Measurements from ENCODE around the gene SMLR1.

Gene SMLR1

GRCh38 chr6:130837067-130837466 is 9.9 kb downstream of the SMLR1 start:
- Mint-ChIP-seq H3K9me3 (ENCODE audit: low read depth) (no peaks in the 10 kb centered on the region), H3K4me1 (ENCODE audit: low read depth) (no peaks in the 10 kb centered on the region), H3K36me3 (peaks cover 2% of the 10 kb centered on the region), H3K27me3 (no peaks in the 10 kb centered on the region), H3K27ac (no peak overlapping the region), H3K4me3 (no peak overlapping the region)

DNA sequence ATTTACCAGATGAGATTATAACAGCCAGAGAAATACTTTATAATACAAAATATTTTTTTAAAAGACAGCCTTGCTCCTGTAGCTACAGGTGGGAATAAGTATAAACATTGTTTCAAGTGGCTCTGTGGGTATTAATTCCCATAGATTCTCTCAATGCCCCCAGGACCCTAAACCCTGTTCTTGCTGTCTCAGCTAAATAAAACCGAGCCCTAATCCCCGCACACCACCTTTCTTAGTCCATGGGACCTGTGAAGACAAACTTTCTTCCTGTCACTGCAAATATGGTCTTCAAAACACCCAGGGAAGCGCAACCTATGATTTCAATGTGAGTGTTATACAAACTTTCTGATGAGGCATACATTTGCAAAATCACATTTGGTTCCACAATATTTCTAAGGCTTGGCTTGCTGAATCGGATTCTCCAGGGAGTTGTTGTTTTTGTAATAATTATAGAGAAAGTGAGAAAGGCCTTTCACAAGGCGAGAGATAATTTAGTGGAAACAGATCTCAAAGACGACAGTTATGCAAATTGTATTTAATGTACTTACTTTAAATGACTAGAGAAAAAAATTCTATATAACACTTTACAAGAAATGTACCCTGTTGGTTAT is 11.1 kb downstream of the SMLR1 start:
- no peaks in the 10 kb centered on the region for H3K36me3 Mint-ChIP-seq

DNA sequence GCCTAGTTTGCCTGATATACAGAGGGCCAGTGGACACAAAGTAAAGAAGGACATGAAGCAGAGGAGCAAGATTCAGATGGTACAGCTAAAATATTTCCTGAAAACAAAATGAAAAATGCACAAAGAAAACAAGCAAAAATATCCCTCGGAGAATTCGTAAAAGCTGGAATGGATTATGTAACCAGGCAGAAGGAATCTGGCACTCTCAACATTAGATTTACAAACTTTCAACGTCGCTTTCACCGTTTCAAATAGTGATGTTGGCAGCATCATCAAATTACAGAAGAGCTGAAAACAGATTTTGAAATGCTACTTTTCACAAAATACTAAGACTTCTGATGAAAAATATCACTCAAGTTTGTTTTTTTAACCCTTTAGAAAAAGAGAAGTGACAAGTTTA is 11.7 kb downstream of the SMLR1 start:
- Mint-ChIP-seq H3K27me3 (no peaks in the 10 kb centered on the region), H3K9me3 (ENCODE audit: low read depth) (no peaks in the 10 kb centered on the region), H3K27ac (no peak overlapping the region), H3K4me3 (no peak overlapping the region), H3K4me1 (ENCODE audit: low read depth) (no peaks in the 10 kb centered on the region), H3K36me3 (no peaks in the 10 kb centered on the region)

More for the DNA sequence above, 11.1 kb downstream of the SMLR1 start:
- Mint-ChIP-seq H3K4me3 (no peak overlapping the region), H3K27ac (no peak overlapping the region), H3K9me3 (ENCODE audit: low read depth) (no peaks in the 10 kb centered on the region), H3K27me3 (no peaks in the 10 kb centered on the region), H3K4me1 (ENCODE audit: low read depth) (no peaks in the 10 kb centered on the region)

DNA sequence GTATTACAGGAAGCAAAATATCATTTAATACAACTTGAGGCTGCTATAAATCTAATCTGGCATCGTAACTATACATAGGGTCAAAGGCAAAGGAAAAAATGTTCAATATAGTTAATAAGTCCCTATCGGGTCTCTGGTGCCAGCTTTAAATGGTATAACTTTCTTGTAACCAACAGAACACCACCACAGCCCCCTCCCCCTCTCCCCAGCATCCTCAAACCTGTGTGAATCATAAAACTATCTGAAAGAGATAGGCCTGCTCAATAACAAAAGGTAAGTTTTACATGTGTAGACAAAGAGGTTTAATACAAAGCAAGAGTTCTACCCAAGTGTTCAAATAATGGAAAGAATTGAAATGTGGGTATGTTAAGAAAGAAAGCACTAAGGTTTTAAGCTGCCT is 12.2 kb downstream of the SMLR1 start:
- no peaks in the 10 kb centered on the region for H3K9me3 Mint-ChIP-seq (ENCODE audit: low read depth)
- no peak overlapping the region for H3K4me3 Mint-ChIP-seq
- H3K27ac Mint-ChIP-seq: no peak overlapping the region
- H3K27me3 Mint-ChIP-seq: no peaks in the 10 kb centered on the region
- no peaks in the 10 kb centered on the region for H3K36me3 Mint-ChIP-seq
- H3K4me1 Mint-ChIP-seq (ENCODE audit: low read depth): no peaks in the 10 kb centered on the region

- Mint-ChIP-seq H3K36me3 (no peaks in the 10 kb centered on the region), H3K27ac (no peak overlapping the region), H3K9me3 (ENCODE audit: low read depth) (no peaks in the 10 kb centered on the region), H3K27me3 (no peaks in the 10 kb centered on the region), H3K4me3 (no peak overlapping the region), H3K4me1 (ENCODE audit: low read depth) (no peaks in the 10 kb centered on the region)
Observed at GRCh38 chr6:130840050-130840449, 12.8 kb downstream of the SMLR1 start.

- no peak overlapping the region for H3K27ac Mint-ChIP-seq
- H3K27me3 Mint-ChIP-seq: no peaks in the 10 kb centered on the region
- H3K4me3 Mint-ChIP-seq: no peak overlapping the region
- no peaks in the 10 kb centered on the region for H3K9me3 Mint-ChIP-seq (ENCODE audit: low read depth)
- no peaks in the 10 kb centered on the region for H3K36me3 Mint-ChIP-seq
- H3K4me1 Mint-ChIP-seq (ENCODE audit: low read depth): no peaks in the 10 kb centered on the region
Observed at GRCh38 chr6:130841128-130841728, 14.0 kb downstream of the SMLR1 start.

- H3K36me3 Mint-ChIP-seq: no peaks in the 10 kb centered on the region
- H3K27ac Mint-ChIP-seq: no peak overlapping the region
- no peak overlapping the region for H3K4me3 Mint-ChIP-seq
- H3K9me3 Mint-ChIP-seq (ENCODE audit: low read depth): no peaks in the 10 kb centered on the region
- H3K4me1 Mint-ChIP-seq (ENCODE audit: low read depth): no peaks in the 10 kb centered on the region
- H3K27me3 Mint-ChIP-seq: no peaks in the 10 kb centered on the region
Observed at GRCh38 chr6:130843575-130844320, 16.5 kb downstream of the SMLR1 start.

DNA sequence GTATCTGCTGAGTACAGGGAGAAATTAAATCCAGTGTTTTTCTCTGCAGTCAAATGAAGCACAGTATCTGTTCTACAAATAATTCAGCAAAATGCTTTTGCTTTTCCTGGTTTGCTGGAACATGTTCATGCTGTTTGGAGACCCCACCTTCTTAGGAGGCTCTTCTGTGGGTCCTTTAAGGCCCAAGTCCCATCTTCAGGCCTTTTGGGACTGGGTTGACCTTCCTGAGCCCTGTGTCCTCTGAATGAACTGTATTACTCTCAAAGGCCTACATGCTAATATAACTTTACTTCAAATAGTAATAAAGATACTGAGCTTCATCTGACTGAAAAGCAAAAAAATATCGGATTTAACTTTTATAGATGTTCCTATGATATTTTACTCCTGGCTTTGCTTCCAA is 19.3 kb downstream of the SMLR1 start:
- H3K4me1 Mint-ChIP-seq (ENCODE audit: low read depth): peaks cover 1% of the 10 kb centered on the region
- no peak overlapping the region for H3K4me3 Mint-ChIP-seq
- H3K27me3 Mint-ChIP-seq: no peaks in the 10 kb centered on the region
- H3K36me3 Mint-ChIP-seq: no peaks in the 10 kb centered on the region
- H3K27ac Mint-ChIP-seq: no peak overlapping the region
- no peaks in the 10 kb centered on the region for H3K9me3 Mint-ChIP-seq (ENCODE audit: low read depth)

- H3K4me3 Mint-ChIP-seq: no peak overlapping the region
- no peak overlapping the region for H3K27ac Mint-ChIP-seq
- H3K4me1 Mint-ChIP-seq (ENCODE audit: low read depth): peaks cover 1% of the 10 kb centered on the region
- no peaks in the 10 kb centered on the region for H3K9me3 Mint-ChIP-seq (ENCODE audit: low read depth)
- no peaks in the 10 kb centered on the region for H3K27me3 Mint-ChIP-seq
- no peaks in the 10 kb centered on the region for H3K36me3 Mint-ChIP-seq
Observed at GRCh38 chr6:130847001-130847910, 20.1 kb downstream of the SMLR1 start.

GRCh38 chr6:130848945-130849344 is 21.7 kb downstream of the SMLR1 start:
- Mint-ChIP-seq H3K27ac (no peak overlapping the region), H3K27me3 (no peaks in the 10 kb centered on the region), H3K4me1 (ENCODE audit: low read depth) (peaks cover 1% of the 10 kb centered on the region)

GRCh38 chr6:130849594-130849993 is 22.4 kb downstream of the SMLR1 start:
- Mint-ChIP-seq H3K27me3 (no peaks in the 10 kb centered on the region), H3K4me1 (ENCODE audit: low read depth) (peaks cover 1% of the 10 kb centered on the region), H3K27ac (no peak overlapping the region), H3K4me3 (no peak overlapping the region), H3K9me3 (ENCODE audit: low read depth) (no peaks in the 10 kb centered on the region), H3K36me3 (peaks cover 3% of the 10 kb centered on the region)

More at GRCh38 chr6:130848945-130849344, 21.7 kb downstream of the SMLR1 start:
- H3K9me3 Mint-ChIP-seq (ENCODE audit: low read depth): no peaks in the 10 kb centered on the region
- H3K4me3 Mint-ChIP-seq: no peak overlapping the region
- H3K36me3 Mint-ChIP-seq: peaks cover 3% of the 10 kb centered on the region

DNA sequence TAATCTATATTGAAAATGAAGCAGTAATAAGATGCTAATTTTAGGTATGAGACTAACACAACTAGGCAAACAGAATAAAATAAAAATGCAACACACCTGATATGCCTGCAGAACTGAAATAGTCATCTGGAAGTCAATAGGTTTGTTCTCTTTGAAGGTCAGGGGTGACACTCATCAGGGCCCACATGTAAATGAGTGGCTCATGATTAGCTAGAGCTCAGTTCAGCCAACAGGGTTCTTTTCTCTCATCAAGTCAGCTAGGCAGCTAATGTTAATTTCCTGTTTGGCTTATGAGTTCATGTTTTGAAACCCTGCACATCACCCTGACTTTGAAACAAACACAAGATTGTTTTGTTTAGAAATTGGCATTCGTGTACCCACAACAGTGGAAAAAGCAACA is 23.8 kb downstream of the SMLR1 start:
- H3K4me3 Mint-ChIP-seq: no peak overlapping the region
- H3K27ac Mint-ChIP-seq: no peak overlapping the region
- H3K27me3 Mint-ChIP-seq: no peaks in the 10 kb centered on the region
- peaks cover 1% of the 10 kb centered on the region for H3K4me1 Mint-ChIP-seq (ENCODE audit: low read depth)
- no peaks in the 10 kb centered on the region for H3K9me3 Mint-ChIP-seq (ENCODE audit: low read depth)
- H3K36me3 Mint-ChIP-seq: peaks cover 3% of the 10 kb centered on the region

DNA sequence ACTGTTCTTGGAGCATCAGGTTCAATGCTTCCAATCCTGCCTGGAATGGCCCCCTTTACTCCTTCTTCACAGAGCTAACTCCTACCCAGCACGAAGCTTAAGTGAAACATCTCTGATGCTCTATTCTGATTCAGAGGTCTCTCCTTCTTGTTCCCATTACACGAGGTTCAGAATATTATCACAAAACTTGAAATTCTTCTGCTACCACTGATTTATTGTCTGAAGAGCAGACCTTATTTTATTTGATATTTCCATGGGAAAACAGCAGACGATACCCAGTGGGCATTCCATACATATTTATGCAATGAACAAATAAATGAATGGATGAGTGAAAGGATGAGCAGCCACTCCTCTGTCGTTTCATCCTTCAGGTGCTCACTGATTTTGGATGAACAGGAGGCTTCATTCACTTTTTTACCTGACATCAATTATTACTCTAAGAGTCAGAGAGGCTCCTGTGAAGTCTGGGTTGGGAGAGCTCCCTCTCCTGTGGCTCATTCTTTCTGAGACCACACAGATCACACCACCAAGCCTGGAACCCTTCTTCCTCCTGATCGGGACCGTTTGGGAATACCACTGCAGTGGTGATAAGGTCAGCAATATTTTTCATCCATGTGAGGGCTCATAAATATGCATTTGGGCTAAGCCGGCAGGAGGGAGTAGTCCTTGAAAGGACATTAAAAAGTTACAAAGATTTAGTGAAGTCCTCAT is 25.8 kb downstream of the SMLR1 start:
- no peak overlapping the region for H3K4me3 Mint-ChIP-seq
- no peak overlapping the region for H3K27ac Mint-ChIP-seq
- peaks cover 6% of the 10 kb centered on the region for H3K36me3 Mint-ChIP-seq
- no peaks in the 10 kb centered on the region for H3K9me3 Mint-ChIP-seq (ENCODE audit: low read depth)
- peaks cover 1% of the 10 kb centered on the region for H3K4me1 Mint-ChIP-seq (ENCODE audit: low read depth)
- H3K27me3 Mint-ChIP-seq: no peaks in the 10 kb centered on the region

DNA sequence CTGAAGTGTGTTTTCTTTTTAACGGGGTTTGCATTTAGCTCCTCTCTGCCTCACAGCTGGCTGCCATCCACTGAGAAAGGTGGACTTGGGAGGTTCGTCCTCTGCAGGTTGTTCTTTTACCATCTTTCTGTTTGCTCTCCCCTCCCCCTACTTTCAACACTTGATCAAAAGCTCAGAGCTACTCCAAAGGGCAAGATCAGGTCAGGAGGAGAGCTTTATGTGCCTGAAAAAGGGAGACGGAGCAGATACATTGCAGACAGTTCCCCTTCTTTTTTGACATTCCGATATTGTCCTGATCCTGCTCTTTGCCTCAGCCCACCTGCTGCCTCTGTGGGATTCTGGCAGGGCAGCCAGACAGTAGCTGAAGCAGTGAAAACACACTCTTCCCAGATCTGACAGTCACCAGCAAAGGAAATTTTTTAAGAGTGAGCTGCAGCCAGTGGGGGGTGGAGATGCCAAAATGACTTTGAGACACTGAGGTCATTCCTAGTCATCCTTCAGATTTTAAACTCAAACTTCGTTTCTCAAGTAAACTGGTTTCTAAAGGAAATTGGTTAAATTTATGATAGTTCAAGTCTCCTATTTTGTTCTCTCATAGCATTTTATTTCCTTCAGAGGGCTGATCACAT is 26.5 kb downstream of the SMLR1 start:
- Mint-ChIP-seq H3K4me1 (ENCODE audit: low read depth) (peaks cover 1% of the 10 kb centered on the region), H3K27me3 (no peaks in the 10 kb centered on the region), H3K36me3 (peaks cover 6% of the 10 kb centered on the region), H3K27ac (no peak overlapping the region), H3K9me3 (ENCODE audit: low read depth) (no peaks in the 10 kb centered on the region), H3K4me3 (no peak overlapping the region)

All from activated naive CD8-positive, alpha-beta T cell (primary cell).